GM12874 (cell line): ENCODE data around the gene MARS1.

Experiments used
- CTCF ChIP-seq: IDR thresholded peaks from 2 replicates; pipeline ENCODE4 v1.5.1; 2011; ENCODE audit warnings: low read depth, mild to moderate bottlenecking, control low read depth, low read length, moderate library complexity; ENCODE audit not compliant: insufficient read depth

The MARS1 gene

DNA sequence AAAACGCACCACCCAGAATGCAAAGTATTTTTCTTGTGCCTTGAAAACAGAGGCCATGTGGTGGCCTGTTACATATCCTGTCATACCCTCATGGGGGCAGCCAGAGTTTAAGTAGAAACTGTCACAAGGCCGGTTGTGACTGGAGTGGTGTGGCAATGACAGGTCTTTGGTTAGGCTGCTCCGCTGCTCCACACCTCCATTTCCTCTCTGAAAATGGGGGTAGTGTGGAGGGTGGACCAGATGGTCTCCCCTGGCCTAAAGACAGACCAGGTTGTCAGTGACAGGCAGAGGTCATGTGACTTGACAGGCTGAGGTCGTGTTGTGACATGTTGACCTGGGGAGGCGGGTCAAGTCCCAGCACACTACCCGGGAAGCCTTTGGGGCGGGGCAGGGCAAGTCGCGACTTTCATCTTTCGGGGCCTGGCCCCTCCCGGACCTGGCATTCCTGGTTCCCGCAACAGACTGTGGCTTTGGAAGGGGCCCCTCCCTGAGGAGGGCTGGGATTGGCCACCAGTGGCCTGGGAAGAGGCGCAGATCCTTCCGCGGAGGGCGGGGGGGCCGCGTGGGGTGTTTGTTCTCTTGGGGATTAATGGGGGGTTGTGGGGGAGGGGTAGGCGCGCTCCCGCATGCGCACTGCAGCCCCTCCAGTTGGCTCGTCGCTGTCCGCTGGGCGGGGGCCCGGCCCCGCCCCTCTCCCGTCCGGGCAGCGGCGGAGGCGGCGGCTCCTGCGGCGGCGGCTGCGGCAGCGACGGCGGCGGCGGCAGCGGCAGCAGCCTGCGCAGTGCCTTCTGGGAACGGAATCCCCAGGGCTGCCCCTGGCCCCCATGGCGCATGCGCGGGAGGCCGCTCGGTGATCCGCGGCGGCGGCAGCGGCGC is 34.4 kb downstream of the MARS1 start, which contains the start of gene MBD6:
Gene MBD6, plus strand, starts transcription at position 814 of the 876 bp plus-strand sequence. CDS start 1,480 bp downstream, outside the sequence.
- no peak for TF ChIP-seq CTCF

DNA sequence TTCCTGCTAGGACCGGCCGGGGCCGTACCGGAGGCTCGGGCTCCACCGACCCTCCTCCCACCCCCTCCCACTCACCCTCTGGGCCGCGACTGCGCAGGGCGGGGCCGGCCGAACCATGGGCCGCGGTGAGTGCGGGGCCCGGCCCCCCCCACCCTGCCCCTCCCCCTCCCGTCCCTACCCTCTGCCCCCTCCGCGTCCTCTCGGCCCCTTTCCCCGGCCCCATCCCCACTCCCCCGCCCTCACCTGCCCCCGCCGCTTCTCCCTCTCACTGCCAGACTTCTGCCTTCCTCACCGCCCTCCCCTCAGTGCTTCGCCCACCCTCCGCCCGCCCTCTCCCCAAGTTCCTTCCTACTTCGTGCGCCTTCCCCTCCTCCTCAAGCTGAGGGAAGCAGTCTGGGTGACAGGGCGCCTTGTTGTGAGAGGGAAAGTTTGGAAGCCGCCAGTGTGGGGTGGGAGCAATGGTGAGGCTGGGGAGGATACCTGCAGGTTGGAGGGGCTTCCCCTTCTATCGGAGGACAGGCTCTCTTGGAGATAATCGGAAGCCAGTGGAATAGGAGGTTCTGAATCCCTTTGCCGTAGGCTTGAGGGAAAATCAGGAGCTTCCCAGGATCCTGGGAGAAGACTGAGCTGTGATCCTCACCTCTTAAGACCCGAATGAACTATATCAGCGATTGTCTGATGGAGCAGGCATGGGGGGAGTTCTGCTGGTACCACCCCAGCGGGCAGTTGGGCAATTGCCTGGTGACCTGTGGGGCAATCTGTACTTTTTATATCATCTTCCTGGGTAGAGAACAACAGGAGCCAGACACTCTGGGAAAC is 35.2 kb downstream of the MARS1 start:
- no peak for TF ChIP-seq CTCF

- no peak for TF ChIP-seq CTCF
Measured at GRCh38 chr12:57523706-57524614, 36.1 kb downstream of the MARS1 start.

DNA sequence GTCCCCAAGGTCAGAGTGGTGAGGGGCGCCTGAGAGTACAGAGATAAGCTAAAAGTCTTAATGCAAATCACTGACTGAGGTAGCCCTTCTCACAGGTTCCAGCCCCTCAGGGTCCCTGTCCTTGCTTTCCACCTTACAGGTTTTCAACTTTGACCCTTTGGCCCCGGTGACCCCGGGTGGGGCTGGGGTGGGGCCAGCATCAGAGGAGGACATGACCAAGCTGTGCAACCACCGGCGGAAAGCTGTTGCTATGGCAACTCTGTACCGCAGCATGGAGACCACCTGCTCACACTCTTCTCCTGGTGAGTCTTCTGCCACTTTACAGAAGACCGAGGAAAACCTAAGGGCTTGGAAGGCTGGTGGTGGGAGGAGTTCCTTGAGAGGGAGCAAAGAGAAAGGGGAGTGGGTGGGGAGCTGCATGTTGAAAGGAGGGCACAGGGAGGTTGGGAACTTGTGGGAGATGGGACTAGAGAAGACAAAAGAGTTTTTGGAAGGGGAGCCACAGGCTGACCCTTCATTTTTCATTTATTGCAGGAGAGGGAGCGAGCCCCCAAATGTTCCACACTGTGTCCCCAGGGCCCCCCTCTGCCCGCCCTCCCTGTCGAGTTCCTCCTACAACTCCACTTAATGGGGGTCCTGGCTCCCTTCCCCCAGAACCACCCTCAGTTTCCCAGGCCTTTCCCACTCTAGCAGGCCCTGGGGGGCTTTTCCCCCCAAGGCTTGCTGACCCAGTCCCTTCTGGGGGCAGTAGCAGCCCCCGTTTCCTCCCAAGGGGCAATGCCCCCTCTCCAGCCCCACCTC is 37.1 kb downstream of the MARS1 start:
- no peak for TF ChIP-seq CTCF

DNA sequence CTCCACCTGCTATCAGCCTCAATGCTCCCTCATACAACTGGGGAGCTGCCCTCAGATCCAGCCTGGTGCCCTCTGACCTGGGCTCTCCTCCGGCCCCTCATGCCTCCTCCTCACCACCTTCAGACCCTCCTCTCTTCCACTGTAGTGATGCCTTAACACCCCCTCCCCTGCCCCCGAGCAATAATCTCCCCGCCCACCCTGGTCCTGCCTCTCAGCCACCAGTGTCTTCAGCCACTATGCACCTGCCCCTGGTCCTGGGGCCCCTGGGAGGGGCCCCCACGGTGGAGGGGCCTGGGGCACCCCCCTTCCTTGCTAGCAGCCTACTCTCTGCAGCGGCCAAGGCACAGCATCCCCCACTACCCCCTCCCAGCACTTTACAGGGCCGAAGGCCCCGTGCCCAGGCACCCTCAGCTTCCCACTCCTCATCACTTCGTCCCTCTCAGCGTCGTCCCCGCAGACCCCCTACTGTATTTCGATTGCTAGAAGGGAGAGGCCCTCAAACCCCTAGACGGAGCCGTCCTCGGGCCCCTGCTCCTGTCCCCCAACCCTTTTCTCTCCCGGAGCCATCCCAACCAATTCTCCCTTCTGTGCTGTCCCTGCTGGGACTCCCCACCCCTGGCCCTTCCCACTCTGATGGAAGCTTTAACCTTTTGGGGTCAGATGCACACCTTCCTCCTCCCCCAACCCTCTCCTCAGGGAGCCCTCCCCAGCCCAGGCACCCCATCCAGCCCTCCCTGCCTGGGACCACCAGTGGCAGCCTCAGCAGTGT is 37.9 kb downstream of the MARS1 start:
- TF ChIP-seq CTCF = no peak

DNA sequence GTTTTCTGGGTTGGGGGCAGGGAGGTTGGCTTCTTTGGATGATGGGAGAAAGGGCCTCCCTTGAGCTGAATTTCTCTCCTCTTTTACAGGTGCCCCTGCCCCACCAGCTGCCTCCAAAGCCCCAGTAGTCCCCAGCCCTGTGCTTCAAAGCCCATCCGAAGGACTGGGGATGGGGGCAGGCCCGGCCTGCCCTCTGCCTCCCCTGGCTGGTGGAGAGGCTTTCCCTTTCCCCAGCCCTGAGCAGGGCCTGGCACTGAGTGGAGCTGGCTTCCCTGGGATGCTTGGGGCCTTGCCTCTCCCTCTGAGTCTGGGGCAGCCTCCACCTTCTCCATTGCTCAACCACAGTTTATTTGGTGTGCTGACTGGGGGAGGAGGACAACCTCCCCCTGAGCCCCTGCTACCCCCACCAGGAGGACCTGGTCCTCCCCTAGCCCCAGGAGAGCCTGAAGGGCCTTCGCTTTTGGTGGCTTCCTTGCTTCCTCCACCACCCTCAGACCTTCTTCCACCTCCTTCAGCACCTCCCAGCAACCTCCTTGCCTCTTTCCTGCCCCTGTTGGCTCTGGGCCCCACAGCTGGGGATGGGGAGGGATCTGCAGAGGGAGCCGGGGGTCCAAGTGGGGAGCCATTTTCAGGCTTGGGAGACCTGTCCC is 38.7 kb downstream of the MARS1 start:
- TF ChIP-seq CTCF = no peak
